Measurements from ENCODE around the gene CDC25B. TPM values are rescaled to one million over a fixed set of nuclear protein-coding genes. Genes with fewer than 3 reads are reported as not detected.

Gene CDC25B
- polyA plus RNA-seq, 2 of the 4 experiments (the other 2 are of a cell fraction): 136 to 150 TPM

- no peaks in the 10 kb centered on the region for H3K9me3 ChIP-seq
Observed at GRCh38 chr20:3748073-3748472, 48.0 kb upstream of the CDC25B start.

DNA sequence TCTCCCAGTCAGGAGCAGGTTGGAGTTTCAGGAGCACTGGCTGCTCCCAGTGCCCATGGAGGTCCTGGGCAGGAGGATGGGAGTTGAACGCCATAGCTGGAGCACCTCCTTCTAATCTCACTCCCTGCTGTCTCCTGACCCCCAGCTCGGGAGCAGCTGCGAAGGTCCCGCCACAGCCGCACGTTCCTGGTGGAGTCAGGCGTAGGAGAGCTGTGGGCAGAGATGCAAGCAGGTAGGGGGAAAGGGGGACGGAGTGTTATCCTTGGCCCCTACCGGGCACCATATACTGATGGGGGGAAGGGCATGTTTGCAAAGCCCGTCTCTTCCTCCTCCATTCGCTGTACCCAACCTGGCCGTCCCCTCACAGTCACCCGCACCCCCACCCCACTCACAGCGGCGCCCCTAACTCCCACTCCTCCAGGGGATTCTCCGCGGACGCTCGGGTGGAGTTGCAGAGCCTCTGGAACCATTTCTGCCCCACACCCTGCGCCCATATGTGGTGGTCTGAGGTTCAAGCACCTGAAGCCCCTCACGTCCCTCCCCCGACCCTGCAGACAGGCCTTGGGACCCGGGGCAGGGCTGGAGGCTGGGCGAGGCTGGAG lies 46.9 kb upstream of the CDC25B start:
- peak overlapping the region; percentile 61 for H3K4me3 ChIP-seq
- H3K27ac ChIP-seq: peak overlapping the region; percentile 82
- POLR2A ChIA-PET: interaction anchor here (1.0 to 1.4 kb wide), 6 partner anchors 10 to 73 kb away, joined by 3 to 21 read pairs (median 4); partner anchors contain the start of genes ADISSP, AP5S1 and SPEF1
- H3K4me2 ChIP-seq: peak overlapping the region; percentile 92
- DNase-seq (ENCODE audit: low read depth in 1 of 2, low spot score in 1 of 2): no peak
- no peak for ATAC-seq
- no peak for TF ChIP-seq EHF (CRISPR knock-in tag; IDR thresholded peaks at IDR 0.05)
- no peak for TF ChIP-seq KDM1A (IDR thresholded peaks at IDR 0.05; ENCODE audit: low read depth)
- TF ChIP-seq ZSCAN20 (CRISPR knock-in tag; IDR thresholded peaks at IDR 0.05): no peak
- no peak for TF ChIP-seq MAZ (IDR thresholded peaks at IDR 0.05; ENCODE audit: borderline replicate concordance, low read depth, low read length)
- TF ChIP-seq RFX5 (IDR thresholded peaks at IDR 0.05): no peak
- TF ChIP-seq FOXS1 (CRISPR knock-in tag; IDR thresholded peaks at IDR 0.05): no peak
- TF ChIP-seq TFCP2L1 (CRISPR knock-in tag; IDR thresholded peaks at IDR 0.05): no peak
- no peak for TF ChIP-seq CBX8 (IDR thresholded peaks at IDR 0.05)
- no peak for TF ChIP-seq SMC3 (IDR thresholded peaks at IDR 0.05)
- no peak for TF ChIP-seq ZC3H11A (IDR thresholded peaks at IDR 0.05)
- 62% methylated on average over 23 of the region's 24 CpGs for WGBS (ENCODE audit: missing lambda C conversion rate)
- H3K9me3 ChIP-seq: no peaks in the 10 kb centered on the region
- no peak for FAIRE-seq
- CTCF ChIA-PET: interaction anchor here (0.6 to 72.1 kb wide), 28 partner anchors 2 to 562 kb away, joined by 3 to 2233 read pairs (median 4); partner anchors contain the start of genes ADAM33, ADISSP, AP5S1 and CENPB
- peaks cover 10% of the 10 kb centered on the region; the same call in 2 of the 3 replicates for H3K4me1 ChIP-seq

More at GRCh38 chr20:3748073-3748472, 48.0 kb upstream of the CDC25B start:
- Histone ChIP-seq H3K27ac (no peak overlapping the region), H3K4me1 (peaks cover 10% of the 10 kb centered on the region; the same call in 2 of the 3 replicates), H3K4me3 (no peak overlapping the region), H3K4me2 (no peak overlapping the region)
- 90% methylated on average over 9 of the region's 16 CpGs for WGBS (ENCODE audit: missing lambda C conversion rate)
- TF ChIP-seq NPAS2 (CRISPR knock-in tag; IDR thresholded peaks at IDR 0.05; ENCODE audit: borderline replicate concordance) (no peak), NFE2L2 (conservative IDR thresholded peaks at IDR 0.05; ENCODE audit: low read length) (no peak), FOSL2 (IDR thresholded peaks at IDR 0.05) (no peak), FOSL2 (CRISPR knock-in tag; IDR thresholded peaks at IDR 0.05) (no peak), EHF (CRISPR knock-in tag; IDR thresholded peaks at IDR 0.05) (no peak)
- TF ChIP-seq, protein P1, sequence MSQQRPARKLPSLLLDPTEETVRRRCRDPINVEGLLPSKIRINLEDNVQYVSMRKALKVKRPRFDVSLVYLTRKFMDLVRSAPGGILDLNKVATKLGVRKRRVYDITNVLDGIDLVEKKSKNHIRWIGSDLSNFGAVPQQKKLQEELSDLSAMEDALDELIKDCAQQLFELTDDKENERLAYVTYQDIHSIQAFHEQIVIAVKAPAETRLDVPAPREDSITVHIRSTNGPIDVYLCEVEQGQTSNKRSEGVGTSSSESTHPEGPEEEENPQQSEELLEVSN (IDR thresholded peaks at IDR 0.05; ENCODE audit: borderline replicate concordance, low read depth): no peak
- TF ChIP-seq, protein P2, sequence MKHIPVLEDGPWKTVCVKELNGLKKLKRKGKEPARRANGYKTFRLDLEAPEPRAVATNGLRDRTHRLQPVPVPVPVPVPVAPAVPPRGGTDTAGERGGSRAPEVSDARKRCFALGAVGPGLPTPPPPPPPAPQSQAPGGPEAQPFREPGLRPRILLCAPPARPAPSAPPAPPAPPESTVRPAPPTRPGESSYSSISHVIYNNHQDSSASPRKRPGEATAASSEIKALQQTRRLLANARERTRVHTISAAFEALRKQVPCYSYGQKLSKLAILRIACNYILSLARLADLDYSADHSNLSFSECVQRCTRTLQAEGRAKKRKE (CRISPR knock-in tag; IDR thresholded peaks at IDR 0.05; ENCODE audit: low read depth): no peak
- ATAC-seq: no peak
- FAIRE-seq: no peak
- CTCF ChIA-PET: interaction anchor here (0.5 to 72.1 kb wide), 9 partner anchors 0 to 421 kb away, joined by 3 to 2233 read pairs (median 21); partner anchors contain the start of genes ADAM33, ADISSP, AP5S1 and CENPB
- no peak for DNase-seq (ENCODE audit: low read depth in 1 of 2, low spot score in 1 of 2)
- POLR2A ChIA-PET: interaction anchor here (2.3 kb wide), 1 partner anchor 20 kb away, joined by 10 read pairs; the partner anchor contains the start of gene ADISSP

DNA sequence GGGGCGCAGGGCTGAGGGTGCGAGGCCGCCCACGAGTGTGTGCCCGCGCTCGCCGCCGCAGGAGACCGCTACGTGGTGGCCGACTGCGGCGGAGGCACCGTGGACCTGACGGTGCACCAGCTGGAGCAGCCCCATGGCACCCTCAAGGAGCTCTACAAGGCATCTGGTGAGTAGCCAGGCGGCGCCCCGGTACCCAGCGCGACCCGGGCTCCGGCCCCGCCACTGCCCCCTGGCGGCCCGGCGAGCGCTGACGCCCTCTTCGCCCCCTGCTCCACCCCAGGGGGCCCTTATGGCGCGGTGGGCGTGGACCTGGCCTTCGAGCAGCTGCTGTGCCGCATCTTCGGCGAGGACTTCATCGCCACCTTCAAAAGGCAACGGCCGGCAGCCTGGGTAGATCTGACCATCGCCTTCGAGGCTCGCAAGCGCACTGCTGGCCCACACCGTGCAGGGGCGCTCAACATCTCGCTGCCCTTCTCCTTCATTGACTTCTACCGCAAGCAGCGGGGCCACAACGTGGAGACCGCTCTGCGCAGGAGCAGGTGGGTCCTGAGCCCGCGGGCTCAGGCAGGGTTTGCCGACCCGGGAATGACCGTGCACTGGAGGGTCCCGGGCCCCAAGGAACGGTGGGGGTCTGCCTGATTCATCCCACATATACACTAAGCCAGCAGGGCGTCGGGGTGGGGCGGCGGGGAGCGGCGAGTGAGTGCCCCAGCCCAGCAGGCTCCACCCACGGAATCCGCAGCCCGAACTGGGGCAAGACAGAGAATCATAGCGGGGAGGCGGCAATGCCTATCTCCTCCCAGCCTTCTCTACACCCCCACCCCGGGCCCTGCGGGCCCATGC lies 46.2 kb upstream of the CDC25B start:
- Histone ChIP-seq H3K4me1 (peaks cover 10% of the 10 kb centered on the region; the same call in 2 of the 3 replicates), H3K27ac (peak overlapping the region; percentile 82), H3K9me3 (no peaks in the 10 kb centered on the region), H3K4me2 (peak overlapping the region; percentile 92), H3K4me3 (peak overlapping the region; percentile 61)
- ChIA-PET POLR2A (interaction anchor here (0.7 to 1.4 kb wide), 7 partner anchors 8 to 73 kb away, joined by 3 to 21 read pairs (median 4); partner anchors contain the start of genes ADISSP, AP5S1 and SPEF1), CTCF (interaction anchor here (0.6 to 72.1 kb wide), 30 partner anchors 2 to 562 kb away, joined by 3 to 2233 read pairs (median 4); partner anchors contain the start of genes ADAM33, ADISSP, AP5S1 and CENPB)
- 6% methylated on average over 44 of the region's 72 CpGs for WGBS (ENCODE audit: missing lambda C conversion rate)
- ATAC-seq (peak; percentile 63 to 85), FAIRE-seq (peak; percentile 43), DNase-seq (ENCODE audit: low read depth in 1 of 2, low spot score in 1 of 2) (peak; percentile 87 to 98)
- TF ChIP-seq RAD21 (conservative IDR thresholded peaks at IDR 0.05 in 1 of 2, IDR thresholded peaks at IDR 0.05 in 1 of 2) (peak; percentile 47 to 77; a peak in 4 of 5 replicates), HES2 (IDR thresholded peaks at IDR 0.05) (no peak), HOXB5 (CRISPR knock-in tag; IDR thresholded peaks at IDR 0.05) (peak; percentile 67; the same call in 1 of the 2 replicates), MAFK (IDR thresholded peaks at IDR 0.05; ENCODE audit: partially characterized antibody) (no peak), TP53 (CRISPR knock-in tag; IDR thresholded peaks at IDR 0.05) (no peak), KDM5A (IDR thresholded peaks at IDR 0.05) (no peak), EP300 (IDR thresholded peaks at IDR 0.05) (no peak), ESRRA (IDR thresholded peaks at IDR 0.05; ENCODE audit: borderline replicate concordance, low read length) (0 out of 2 replicates have a peak, but pooled peaks have one; percentile 52), SMC3 (IDR thresholded peaks at IDR 0.05) (peak; percentile 93), HEYL (CRISPR knock-in tag; IDR thresholded peaks at IDR 0.05) (no peak), NFE2L2 (conservative IDR thresholded peaks at IDR 0.05; ENCODE audit: low read length) (no peak), SREBF2 (IDR thresholded peaks at IDR 0.05) (no peak), TFCP2L1 (CRISPR knock-in tag; IDR thresholded peaks at IDR 0.05) (no peak), CHD4 (IDR thresholded peaks at IDR 0.05; ENCODE audit: borderline replicate concordance) (no peak), HOXA7 (CRISPR knock-in tag; IDR thresholded peaks at IDR 0.05) (peak; percentile 39; the same call in 1 of the 2 replicates), BHLHE40 (IDR thresholded peaks at IDR 0.05; ENCODE audit: low read depth, low read length) (no peak), RFX5 (IDR thresholded peaks at IDR 0.05) (no peak), POLR2AphosphoS2 (conservative IDR thresholded peaks at IDR 0.05; ENCODE audit: low read length) (no peak), FOXS1 (CRISPR knock-in tag; IDR thresholded peaks at IDR 0.05) (no peak)
- TF ChIP-seq, protein P3, sequence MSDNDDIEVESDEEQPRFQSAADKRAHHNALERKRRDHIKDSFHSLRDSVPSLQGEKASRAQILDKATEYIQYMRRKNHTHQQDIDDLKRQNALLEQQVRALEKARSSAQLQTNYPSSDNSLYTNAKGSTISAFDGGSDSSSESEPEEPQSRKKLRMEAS (IDR thresholded peaks at IDR 0.05): peak; percentile 90
